ENCODE measurements around the gene UNKL.
A peak's percentile ranks its signal among the peaks of the same experiment; 100 is the strongest.

The UNKL gene

GRCh38 chr16:1414532-1415260 is at the start of gene UNKL:
Gene UNKL (minus strand): TSS chr16:1414704. CDS start chr16:1414691, 13 bp downstream.
- peak; percentile 54 to 86 for DNase-seq (ENCODE audit: low spot score in 2 of 2)
- Histone ChIP-seq H3K4me3 (peak within 1 kb of the TSS; percentile 62), H3K4me1 (peaks cover 10% of the 10 kb centered on the region), H3K36me3 (replicated peaks) (peaks cover 6% of the 10 kb centered on the region), H3K9me3 (no peaks in the 10 kb centered on the region), H3K27me3 (ENCODE audit: low read depth) (no peaks in the 10 kb centered on the region)
- in situ Hi-C loops (cut with MboI; ENCODE audit: low sequenced_read_pairs): no loop called here

- no peaks in the 10 kb centered on the region for H3K9me3 ChIP-seq
- H3K4me3 ChIP-seq: no peak overlapping the region
- H3K36me3 ChIP-seq (replicated peaks): peaks cover 9% of the 10 kb centered on the region; the same call in 1 of the 2 replicates
- no peaks in the 10 kb centered on the region for H3K27me3 ChIP-seq (ENCODE audit: low read depth)
- in situ Hi-C loops (cut with MboI; ENCODE audit: low sequenced_read_pairs): no loop called here
- no peaks in the 10 kb centered on the region for H3K4me1 ChIP-seq
- no peak for DNase-seq (ENCODE audit: low spot score in 2 of 2)
Observed at GRCh38 chr16:1461146-1461545, 46.6 kb upstream of the UNKL start.

GRCh38 chr16:1460602-1461138 is 46.2 kb upstream of the UNKL start:
- DNase-seq (ENCODE audit: low spot score in 2 of 2): no peak
- peaks cover 9% of the 10 kb centered on the region; the same call in 1 of the 2 replicates for H3K36me3 ChIP-seq (replicated peaks)
- in situ Hi-C loops (cut with MboI; ENCODE audit: low sequenced_read_pairs): no loop called here
- H3K27me3 ChIP-seq (ENCODE audit: low read depth): no peaks in the 10 kb centered on the region
- H3K4me1 ChIP-seq: no peaks in the 10 kb centered on the region
- H3K4me3 ChIP-seq: no peak overlapping the region
- H3K9me3 ChIP-seq: no peaks in the 10 kb centered on the region

- no peak overlapping the region for H3K4me3 ChIP-seq
- in situ Hi-C loops (cut with MboI; ENCODE audit: low sequenced_read_pairs): no loop called here
- H3K36me3 ChIP-seq (replicated peaks): peaks cover 12% of the 10 kb centered on the region; the same call in 1 of the 2 replicates
- no peaks in the 10 kb centered on the region for H3K4me1 ChIP-seq
- no peaks in the 10 kb centered on the region for H3K9me3 ChIP-seq
- no peak for DNase-seq (ENCODE audit: low spot score in 2 of 2)
- no peaks in the 10 kb centered on the region for H3K27me3 ChIP-seq (ENCODE audit: low read depth)
Observed at GRCh38 chr16:1459967-1460366, 45.5 kb upstream of the UNKL start.

GRCh38 chr16:1458977-1459341 is 44.5 kb upstream of the UNKL start:
- Histone ChIP-seq H3K4me3 (no peak overlapping the region), H3K36me3 (replicated peaks) (peaks cover 15% of the 10 kb centered on the region; the same call in 1 of the 2 replicates), H3K9me3 (no peaks in the 10 kb centered on the region), H3K27me3 (ENCODE audit: low read depth) (no peaks in the 10 kb centered on the region), H3K4me1 (no peaks in the 10 kb centered on the region)
- DNase-seq (ENCODE audit: low spot score in 2 of 2): no peak
- in situ Hi-C loops (cut with MboI; ENCODE audit: low sequenced_read_pairs): no loop called here

GRCh38 chr16:1458336-1458976 is 44.0 kb upstream of the UNKL start:
- Histone ChIP-seq H3K36me3 (replicated peaks) (peaks cover 15% of the 10 kb centered on the region; the same call in 1 of the 2 replicates), H3K9me3 (no peaks in the 10 kb centered on the region), H3K4me1 (no peaks in the 10 kb centered on the region), H3K4me3 (no peak overlapping the region), H3K27me3 (ENCODE audit: low read depth) (no peaks in the 10 kb centered on the region)
- in situ Hi-C loops (cut with MboI; ENCODE audit: low sequenced_read_pairs): no loop called here
- no peak for DNase-seq (ENCODE audit: low spot score in 2 of 2)

GRCh38 chr16:1457489-1458245 is 43.2 kb upstream of the UNKL start:
- H3K4me3 ChIP-seq: no peak overlapping the region
- in situ Hi-C loops (cut with MboI; ENCODE audit: low sequenced_read_pairs): no loop called here
- H3K9me3 ChIP-seq: no peaks in the 10 kb centered on the region
- no peak for DNase-seq (ENCODE audit: low spot score in 2 of 2)
- no peaks in the 10 kb centered on the region for H3K4me1 ChIP-seq
- no peaks in the 10 kb centered on the region for H3K27me3 ChIP-seq (ENCODE audit: low read depth)
- H3K36me3 ChIP-seq (replicated peaks): peaks cover 15% of the 10 kb centered on the region; the same call in 1 of the 2 replicates

- Histone ChIP-seq H3K36me3 (replicated peaks) (peaks cover 15% of the 10 kb centered on the region; the same call in 1 of the 2 replicates), H3K4me1 (no peaks in the 10 kb centered on the region), H3K4me3 (no peak overlapping the region), H3K27me3 (ENCODE audit: low read depth) (no peaks in the 10 kb centered on the region), H3K9me3 (no peaks in the 10 kb centered on the region)
- in situ Hi-C loops (cut with MboI; ENCODE audit: low sequenced_read_pairs): no loop called here
- no peak for DNase-seq (ENCODE audit: low spot score in 2 of 2)
Observed at GRCh38 chr16:1456951-1457350, 42.4 kb upstream of the UNKL start.

- Histone ChIP-seq H3K4me3 (no peak overlapping the region), H3K4me1 (no peaks in the 10 kb centered on the region), H3K9me3 (no peaks in the 10 kb centered on the region), H3K36me3 (replicated peaks) (0 out of 2 replicates have a peak, but pooled peaks cover 6% of the 10 kb centered on the region), H3K27me3 (ENCODE audit: low read depth) (no peaks in the 10 kb centered on the region)
- in situ Hi-C loops (cut with MboI; ENCODE audit: low sequenced_read_pairs): no loop called here
- DNase-seq (ENCODE audit: low spot score in 2 of 2): no peak
Observed at GRCh38 chr16:1455190-1456171, 41.0 kb upstream of the UNKL start.

- Histone ChIP-seq H3K9me3 (no peaks in the 10 kb centered on the region), H3K36me3 (replicated peaks) (0 out of 2 replicates have a peak, but pooled peaks cover 8% of the 10 kb centered on the region), H3K4me3 (no peak overlapping the region), H3K4me1 (no peaks in the 10 kb centered on the region), H3K27me3 (ENCODE audit: low read depth) (no peaks in the 10 kb centered on the region)
- in situ Hi-C loops (cut with MboI; ENCODE audit: low sequenced_read_pairs): no loop called here
- no peak for DNase-seq (ENCODE audit: low spot score in 2 of 2)
Observed at GRCh38 chr16:1454561-1454960, 40.1 kb upstream of the UNKL start.

- in situ Hi-C loops (cut with MboI; ENCODE audit: low sequenced_read_pairs): no loop called here
- Histone ChIP-seq H3K9me3 (no peaks in the 10 kb centered on the region), H3K4me1 (no peaks in the 10 kb centered on the region), H3K4me3 (no peak overlapping the region), H3K27me3 (ENCODE audit: low read depth) (no peaks in the 10 kb centered on the region), H3K36me3 (replicated peaks) (0 out of 2 replicates have a peak, but pooled peaks cover 8% of the 10 kb centered on the region)
- no peak for DNase-seq (ENCODE audit: low spot score in 2 of 2)
Observed at GRCh38 chr16:1453316-1453715, 38.8 kb upstream of the UNKL start.

- in situ Hi-C loops (cut with MboI; ENCODE audit: low sequenced_read_pairs): no loop called here
- H3K36me3 ChIP-seq (replicated peaks): peaks cover 8% of the 10 kb centered on the region; the same call in 1 of the 2 replicates
- H3K27me3 ChIP-seq (ENCODE audit: low read depth): no peaks in the 10 kb centered on the region
- no peak for DNase-seq (ENCODE audit: low spot score in 2 of 2)
- no peak overlapping the region for H3K4me3 ChIP-seq
- H3K4me1 ChIP-seq: no peaks in the 10 kb centered on the region
- H3K9me3 ChIP-seq: no peaks in the 10 kb centered on the region
Observed at GRCh38 chr16:1452530-1452929, 38.0 kb upstream of the UNKL start.

All from HAP-1 (cell line).